HT-29 (cell line): ENCODE results near the gene SMYD3. TPM values are rescaled to one million over a fixed set of nuclear protein-coding genes. Genes with fewer than 3 reads are reported as not detected.
"Not testable (repeated sequence)": the region's sequence is repeated elsewhere in the genome, so short reads cannot be mapped to it uniquely, and the experiment has no call there.

ENCODE experiments used
- DNase-seq: peaks from one replicate; pipeline ENCODE4 v3.0.0-alpha.2; 2015; ENCODE audit warnings: low spot score
- total RNA-seq: library from RNA; depleted of rRNA; stranded (reverse); fragments of >200 nt; shearing (Covaris generic); gene quantifications from 2 replicates; pipeline ENCODE4 v1.2.3, GENCODE V29; 2014

The SMYD3 gene
- total RNA-seq, 1 experiment from 2014 or later, result 24.3 TPM

DNA sequence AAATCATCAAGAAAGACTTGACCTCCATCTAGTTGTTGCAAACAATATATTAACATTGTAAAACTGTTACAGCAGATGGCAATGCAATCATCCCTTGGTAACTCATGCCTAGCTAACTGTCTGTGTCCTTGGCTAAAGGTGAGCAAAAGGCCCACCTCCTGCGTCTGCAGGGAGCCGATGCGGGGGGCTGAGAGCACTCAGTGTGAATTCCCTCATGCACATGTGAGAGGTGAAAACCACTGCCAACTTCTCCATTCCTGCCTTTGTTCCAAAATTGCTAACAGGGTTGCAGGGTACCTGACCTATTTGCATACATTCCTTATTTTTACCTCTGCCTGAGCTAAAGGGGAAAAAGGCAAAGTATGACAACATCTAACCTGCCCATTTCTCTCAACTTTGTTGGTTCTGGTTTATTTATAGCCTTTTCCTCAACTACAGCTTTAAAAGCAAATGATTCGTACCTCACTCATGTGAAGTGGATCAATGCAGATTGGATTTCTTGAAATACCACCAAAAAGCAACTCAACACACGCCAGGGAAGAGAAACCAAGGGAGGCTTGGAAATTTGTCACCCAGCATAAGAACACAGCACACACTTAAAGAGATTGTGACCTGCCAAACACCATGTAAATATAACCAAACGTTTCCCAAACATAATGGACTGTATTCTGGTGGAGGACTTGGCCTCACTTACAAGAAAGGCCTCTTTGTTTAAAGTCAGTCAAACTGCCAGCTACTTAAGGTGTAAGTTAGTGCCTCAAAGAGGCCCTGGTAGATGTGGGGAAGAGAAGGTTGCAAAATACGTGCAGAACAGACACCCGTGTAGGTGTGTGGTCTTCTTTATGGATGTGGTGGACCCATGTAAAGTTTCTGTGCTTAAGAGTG, 651.0 kb downstream of the SMYD3 start:
- DNase-seq, result no peak

DNA sequence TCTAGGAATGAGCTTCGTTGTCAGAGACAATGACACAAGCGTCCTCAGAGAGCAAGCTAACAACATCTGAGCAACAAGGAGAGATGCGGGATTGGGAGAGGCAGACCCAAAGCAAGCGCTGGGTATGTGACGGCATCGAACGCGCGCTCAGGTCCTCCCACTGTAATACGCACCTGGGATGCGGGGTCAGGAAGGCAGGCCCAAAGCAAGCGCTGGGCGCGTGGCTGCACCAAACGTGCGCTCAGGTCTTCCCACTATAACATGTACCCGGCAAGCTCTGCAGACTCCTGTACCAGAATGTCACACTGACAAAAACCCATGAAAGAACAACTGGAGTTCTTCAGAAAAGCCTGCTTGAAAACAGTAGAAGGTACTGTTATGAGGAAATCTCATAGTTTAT, 653.8 kb downstream of the SMYD3 start:
- no peak for DNase-seq

DNA sequence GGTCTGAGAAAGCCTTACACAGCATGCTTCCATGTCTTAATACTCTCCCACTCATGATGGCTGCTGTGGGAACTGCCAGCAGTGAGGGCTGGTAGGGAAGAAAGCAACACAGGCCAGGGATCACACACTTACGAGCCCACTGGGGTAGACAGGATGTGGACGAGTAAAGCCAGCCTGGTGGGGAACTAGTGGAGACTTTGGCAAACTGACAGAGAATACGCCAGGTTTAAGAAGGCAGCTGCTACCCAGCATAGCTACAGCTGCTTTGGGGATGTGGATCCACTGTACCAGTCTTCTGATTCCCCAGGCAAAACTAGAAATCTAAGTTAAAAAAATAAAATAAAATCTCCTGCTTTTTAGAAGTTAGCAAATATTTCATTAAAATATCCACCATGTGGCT, 664.0 kb downstream of the SMYD3 start:
- DNase-seq, result no peak

- no peak for DNase-seq
Observed at GRCh38 chr1:245842106-245842505, 665.0 kb downstream of the SMYD3 start.

GRCh38 chr1:245840971-245841370, 666.1 kb downstream of the SMYD3 start:
- no peak for DNase-seq

DNA sequence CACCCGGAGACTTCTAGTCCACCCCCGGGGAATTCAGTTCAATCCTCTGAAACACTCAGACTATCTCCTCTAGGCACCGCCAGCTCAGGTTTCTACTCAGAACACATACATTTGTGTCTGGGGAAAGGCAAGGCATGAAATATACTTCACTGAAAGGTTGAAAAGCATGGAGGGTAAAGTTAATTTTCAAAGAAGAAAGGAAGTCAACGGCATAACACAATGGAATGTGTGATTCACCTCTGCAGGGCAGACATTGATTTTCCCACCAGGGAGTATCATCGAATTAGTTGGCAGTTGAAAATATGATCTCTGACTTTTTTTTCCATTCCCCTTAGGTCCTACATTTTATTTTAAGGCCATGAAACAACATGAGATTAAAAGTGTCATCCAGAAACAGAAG, 669.4 kb downstream of the SMYD3 start:
- DNase-seq, result no peak

DNA sequence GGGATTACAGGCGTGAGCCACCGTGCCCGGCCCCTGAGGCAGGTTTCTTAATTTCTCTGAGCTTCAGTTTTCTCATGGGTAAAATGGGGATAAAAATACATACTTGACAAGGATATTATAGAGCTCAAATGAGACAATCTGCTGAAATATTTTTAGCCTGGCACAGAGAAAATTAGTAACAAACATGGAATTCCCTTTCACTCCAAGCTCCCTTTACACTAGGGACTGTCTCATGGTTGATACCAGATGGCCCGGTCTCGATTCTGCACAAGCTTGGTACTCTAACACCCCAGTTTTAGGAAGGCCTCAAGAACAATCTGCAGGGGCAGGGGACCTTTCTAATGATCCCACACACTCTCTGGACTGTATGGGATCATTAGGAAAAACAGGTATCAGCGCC, 671.7 kb downstream of the SMYD3 start:
- no peak for DNase-seq

- no peak for DNase-seq
Observed at GRCh38 chr1:245834002-245834401, 673.1 kb downstream of the SMYD3 start.

GRCh38 chr1:245832771-245833527, 674.1 kb downstream of the SMYD3 start:
- no peak for DNase-seq

- no peak for DNase-seq
Observed at GRCh38 chr1:245831518-245831917, 675.6 kb downstream of the SMYD3 start.

- DNase-seq, result no peak
Observed at GRCh38 chr1:245829826-245830225, 677.3 kb downstream of the SMYD3 start.

GRCh38 chr1:245829194-245829593, 677.9 kb downstream of the SMYD3 start:
- DNase-seq, result no peak

- no peak for DNase-seq
Observed at GRCh38 chr1:245827301-245827700, 679.8 kb downstream of the SMYD3 start.

GRCh38 chr1:245825128-245825901, 681.8 kb downstream of the SMYD3 start:
- DNase-seq, result no peak

DNA sequence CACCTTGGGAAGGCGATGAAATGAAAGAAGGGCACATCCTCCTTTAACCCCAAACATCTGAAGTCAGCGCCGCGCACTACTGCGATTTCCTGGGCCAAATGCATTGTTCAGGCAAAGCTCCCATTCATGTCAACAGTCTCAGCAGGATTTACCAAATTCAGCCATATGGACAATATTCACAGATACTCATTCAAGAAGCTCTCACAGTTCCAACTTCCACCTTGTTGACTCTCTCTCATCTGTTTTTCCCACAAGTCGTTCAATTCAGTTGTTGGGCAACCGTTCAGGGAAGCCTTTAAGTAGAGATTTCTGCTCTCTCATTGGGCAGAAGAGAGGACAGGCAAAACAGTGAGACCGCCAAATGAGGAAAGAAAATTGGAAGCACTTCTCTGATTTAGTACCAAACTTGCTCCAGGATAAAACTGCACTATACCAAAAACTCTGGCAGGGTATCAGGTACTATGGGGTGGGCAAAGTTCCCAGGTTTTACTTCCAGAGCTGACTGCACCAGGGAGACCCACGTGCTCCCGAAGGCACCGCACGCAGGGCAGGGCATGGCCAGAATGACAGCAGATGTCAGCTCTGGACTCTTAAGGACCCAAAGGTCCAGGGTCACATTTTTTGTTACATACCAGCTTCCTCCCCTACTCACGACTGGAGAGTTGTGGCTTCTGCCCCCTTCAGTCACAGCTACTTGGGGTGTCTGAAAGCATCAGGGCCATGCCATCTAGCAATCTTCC, 683.5 kb downstream of the SMYD3 start:
- no peak for DNase-seq

GRCh38 chr1:245822996-245823395, 684.1 kb downstream of the SMYD3 start:
- DNase-seq, result no peak

GRCh38 chr1:245818363-245818762, 688.7 kb downstream of the SMYD3 start:
- not testable (repeated sequence) for DNase-seq

- not testable (repeated sequence) for DNase-seq
Observed at GRCh38 chr1:245816496-245816895, 690.6 kb downstream of the SMYD3 start.

GRCh38 chr1:245814651-245815050, 692.4 kb downstream of the SMYD3 start:
- DNase-seq, result no peak

DNA sequence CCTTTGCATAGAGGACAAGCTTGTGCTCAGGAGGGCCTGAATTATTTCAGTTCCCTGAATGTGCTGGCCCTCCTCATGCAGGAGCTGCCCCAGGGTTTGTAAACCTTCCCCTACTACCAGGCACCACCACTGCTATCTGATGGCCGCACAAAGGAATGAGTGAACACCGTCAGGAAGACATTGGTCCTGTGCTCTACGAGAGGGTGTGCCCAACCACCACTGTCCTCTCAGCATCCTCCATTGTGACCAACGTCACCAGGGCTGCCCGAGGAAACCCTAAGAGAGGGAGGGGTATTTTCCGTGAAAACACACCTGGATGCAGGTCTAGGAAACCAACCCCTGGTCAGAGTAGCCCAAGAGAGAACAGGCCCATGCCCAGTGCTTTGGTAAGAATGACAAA, 694.8 kb downstream of the SMYD3 start:
- no peak for DNase-seq

- no peak for DNase-seq
Observed at GRCh38 chr1:245810789-245811337, 696.2 kb downstream of the SMYD3 start.
